ENCODE results near the gene NECTIN2. TPM values are rescaled to one million over a fixed set of nuclear protein-coding genes. Genes with fewer than 3 reads are reported as not detected.

The NECTIN2 gene
- total RNA-seq, 1 donor, result 22.1 TPM

DNA sequence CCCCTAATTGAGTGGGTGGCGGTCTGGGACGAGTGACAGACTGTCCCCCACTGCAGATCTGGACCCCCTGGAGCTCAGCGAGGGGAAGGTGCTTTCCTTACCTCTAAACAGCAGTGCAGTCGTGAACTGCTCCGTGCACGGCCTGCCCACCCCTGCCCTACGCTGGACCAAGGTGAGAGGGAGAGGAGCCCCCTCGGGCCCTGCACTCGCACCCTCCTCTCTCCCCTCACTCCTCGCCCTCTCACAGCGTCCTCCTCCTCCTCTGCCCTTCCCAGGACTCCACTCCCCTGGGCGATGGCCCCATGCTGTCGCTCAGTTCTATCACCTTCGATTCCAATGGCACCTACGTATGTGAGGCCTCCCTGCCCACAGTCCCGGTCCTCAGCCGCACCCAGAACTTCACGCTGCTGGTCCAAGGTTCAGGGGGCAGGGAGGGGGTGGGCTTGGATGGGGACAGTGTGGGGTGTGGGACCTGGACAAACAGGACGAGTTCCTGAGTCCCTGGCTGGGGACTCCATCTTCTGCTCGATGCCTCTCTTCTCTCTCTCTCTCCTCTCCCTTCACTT is 27.5 kb upstream of the NECTIN2 start:
- TF ChIP-seq, protein P1, sequence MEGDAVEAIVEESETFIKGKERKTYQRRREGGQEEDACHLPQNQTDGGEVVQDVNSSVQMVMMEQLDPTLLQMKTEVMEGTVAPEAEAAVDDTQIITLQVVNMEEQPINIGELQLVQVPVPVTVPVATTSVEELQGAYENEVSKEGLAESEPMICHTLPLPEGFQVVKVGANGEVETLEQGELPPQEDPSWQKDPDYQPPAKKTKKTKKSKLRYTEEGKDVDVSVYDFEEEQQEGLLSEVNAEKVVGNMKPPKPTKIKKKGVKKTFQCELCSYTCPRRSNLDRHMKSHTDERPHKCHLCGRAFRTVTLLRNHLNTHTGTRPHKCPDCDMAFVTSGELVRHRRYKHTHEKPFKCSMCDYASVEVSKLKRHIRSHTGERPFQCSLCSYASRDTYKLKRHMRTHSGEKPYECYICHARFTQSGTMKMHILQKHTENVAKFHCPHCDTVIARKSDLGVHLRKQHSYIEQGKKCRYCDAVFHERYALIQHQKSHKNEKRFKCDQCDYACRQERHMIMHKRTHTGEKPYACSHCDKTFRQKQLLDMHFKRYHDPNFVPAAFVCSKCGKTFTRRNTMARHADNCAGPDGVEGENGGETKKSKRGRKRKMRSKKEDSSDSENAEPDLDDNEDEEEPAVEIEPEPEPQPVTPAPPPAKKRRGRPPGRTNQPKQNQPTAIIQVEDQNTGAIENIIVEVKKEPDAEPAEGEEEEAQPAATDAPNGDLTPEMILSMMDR (IDR thresholded peaks at IDR 0.05; ENCODE audit: insufficient read depth, low read length), result no peak
- no peak overlapping the region for H3K4me3 ChIP-seq (ENCODE audit: low read depth, low read length)
- no peak for DNase-seq (ENCODE audit: low read depth)

DNA sequence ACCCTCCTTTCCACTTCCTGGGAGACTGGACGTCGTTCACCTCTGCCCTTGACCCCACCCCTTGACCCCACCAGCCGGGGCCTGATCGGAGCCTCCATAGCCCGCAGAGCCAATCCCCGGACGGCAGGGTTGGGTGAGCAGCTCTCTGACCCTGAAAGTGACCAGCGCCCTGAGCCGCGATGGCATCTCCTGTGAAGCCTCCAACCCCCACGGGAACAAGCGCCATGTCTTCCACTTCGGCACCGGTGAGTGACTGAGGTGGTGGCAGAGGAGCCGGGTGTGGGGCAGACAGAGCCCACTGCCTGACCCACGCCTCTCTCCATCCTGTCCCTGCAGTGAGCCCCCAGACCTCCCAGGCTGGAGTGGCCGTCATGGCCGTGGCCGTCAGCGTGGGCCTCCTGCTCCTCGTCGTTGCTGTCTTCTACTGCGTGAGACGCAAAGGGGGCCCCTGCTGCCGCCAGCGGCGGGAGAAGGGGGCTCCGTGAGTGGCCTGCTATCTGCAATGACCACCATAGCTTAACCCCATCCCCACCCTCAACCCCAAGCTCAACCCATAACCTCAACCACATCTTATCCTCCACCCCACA is 26.8 kb upstream of the NECTIN2 start:
- H3K4me3 ChIP-seq (ENCODE audit: low read depth, low read length), result no peak overlapping the region
- no peak for DNase-seq (ENCODE audit: low read depth)
- TF ChIP-seq, protein P1 (IDR thresholded peaks at IDR 0.05; ENCODE audit: insufficient read depth, low read length), result no peak

DNA sequence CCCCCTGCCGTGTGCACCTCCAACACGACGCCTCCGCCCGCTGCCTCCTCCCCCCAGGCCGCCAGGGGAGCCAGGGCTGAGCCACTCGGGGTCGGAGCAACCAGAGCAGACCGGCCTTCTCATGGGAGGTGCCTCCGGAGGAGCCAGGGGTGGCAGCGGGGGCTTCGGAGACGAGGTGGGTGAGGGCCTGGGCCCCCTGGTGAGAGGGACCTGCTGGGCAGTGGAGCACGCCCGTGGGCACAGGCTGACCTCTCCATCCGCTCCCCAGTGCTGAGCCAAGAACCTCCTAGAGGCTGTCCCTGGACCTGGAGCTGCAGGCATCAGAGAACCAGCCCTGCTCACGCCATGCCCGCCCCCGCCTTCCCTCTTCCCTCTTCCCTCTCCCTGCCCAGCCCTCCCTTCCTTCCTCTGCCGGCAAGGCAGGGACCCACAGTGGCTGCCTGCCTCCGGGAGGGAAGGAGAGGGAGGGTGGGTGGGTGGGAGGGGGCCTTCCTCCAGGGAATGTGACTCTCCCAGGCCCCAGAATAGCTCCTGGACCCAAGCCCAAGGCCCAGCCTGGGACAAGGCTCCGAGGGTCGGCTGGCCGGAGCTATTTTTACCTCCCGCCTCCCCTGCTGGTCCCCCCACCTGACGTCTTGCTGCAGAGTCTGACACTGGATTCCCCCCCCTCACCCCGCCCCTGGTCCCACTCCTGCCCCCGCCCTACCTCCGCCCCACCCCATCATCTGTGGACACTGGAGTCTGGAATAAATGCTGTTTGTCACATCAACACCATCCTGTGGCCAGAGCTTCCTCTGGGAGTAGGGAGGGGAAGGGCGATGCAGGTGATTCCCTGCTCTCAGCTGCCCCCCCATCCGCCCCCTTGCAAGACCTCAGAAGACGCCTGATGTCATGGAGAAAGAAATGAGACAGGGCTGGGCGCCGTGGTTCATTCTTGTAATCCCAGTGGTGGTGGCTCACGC is 25.2 kb upstream of the NECTIN2 start:
- TF ChIP-seq, protein P1 (IDR thresholded peaks at IDR 0.05; ENCODE audit: insufficient read depth, low read length), result no peak
- H3K4me3 ChIP-seq (ENCODE audit: low read depth, low read length), result no peak overlapping the region
- DNase-seq (ENCODE audit: low read depth), result no peak

DNA sequence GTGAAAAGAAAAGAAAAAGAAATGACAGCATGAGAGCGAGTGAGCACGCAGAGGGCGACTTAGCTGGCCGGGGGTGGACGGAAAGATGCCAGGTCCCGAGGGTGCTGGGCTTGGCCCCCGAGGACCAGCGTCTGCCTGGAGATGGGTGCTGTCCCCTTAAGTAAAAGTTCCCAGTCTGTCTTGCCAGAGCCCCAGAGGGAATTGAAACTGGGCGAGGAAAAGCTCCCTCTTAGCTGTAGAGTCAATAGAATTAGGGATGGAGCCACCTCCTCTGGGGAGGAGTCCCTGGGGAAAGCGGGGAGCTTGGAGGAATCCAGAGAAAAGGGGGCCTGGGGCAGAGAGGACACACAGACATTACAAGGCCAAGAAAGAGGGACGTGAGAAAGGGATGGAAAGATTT is 23.9 kb upstream of the NECTIN2 start:
- H3K4me3 ChIP-seq (ENCODE audit: low read depth, low read length), result no peak overlapping the region
- DNase-seq (ENCODE audit: low read depth), result no peak
- TF ChIP-seq, protein P1 (IDR thresholded peaks at IDR 0.05; ENCODE audit: insufficient read depth, low read length), result no peak

DNA sequence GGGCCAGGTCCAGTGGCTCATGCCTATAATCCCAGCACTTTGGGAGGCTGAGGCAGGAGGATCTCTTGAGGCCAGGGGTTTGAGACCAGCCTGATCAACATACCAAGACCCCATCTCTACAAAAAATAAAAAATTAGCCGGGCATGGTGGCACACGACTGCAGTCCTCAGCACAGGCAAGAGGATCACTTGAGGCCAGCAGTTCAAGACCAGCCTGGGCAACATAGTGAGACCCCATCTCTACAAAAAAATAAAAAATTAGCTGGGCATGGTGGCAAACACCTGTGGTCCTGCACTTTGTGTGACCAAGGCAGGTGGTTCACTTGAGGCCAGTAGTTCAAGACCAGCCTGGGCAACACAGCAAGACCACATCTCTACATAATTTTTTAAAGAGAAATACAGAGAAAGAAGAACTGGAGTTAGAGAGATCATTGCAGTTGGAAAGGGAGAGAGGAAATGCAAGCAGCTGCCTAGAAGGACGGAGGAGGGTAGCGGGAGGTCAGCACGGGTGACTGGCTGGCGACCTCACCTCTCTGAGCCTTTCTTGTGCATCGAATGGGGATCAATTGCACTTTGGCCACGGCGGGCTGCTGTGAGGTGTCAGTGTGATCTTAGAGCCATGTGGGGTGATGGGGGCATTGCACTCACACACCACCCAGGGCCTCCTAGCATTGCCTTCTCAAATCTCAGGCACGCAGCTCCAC is 23.3 kb upstream of the NECTIN2 start:
- TF ChIP-seq, protein P1 (IDR thresholded peaks at IDR 0.05; ENCODE audit: insufficient read depth, low read length), result no peak
- no peak for DNase-seq (ENCODE audit: low read depth)
- no peak overlapping the region for H3K4me3 ChIP-seq (ENCODE audit: low read depth, low read length)

DNA sequence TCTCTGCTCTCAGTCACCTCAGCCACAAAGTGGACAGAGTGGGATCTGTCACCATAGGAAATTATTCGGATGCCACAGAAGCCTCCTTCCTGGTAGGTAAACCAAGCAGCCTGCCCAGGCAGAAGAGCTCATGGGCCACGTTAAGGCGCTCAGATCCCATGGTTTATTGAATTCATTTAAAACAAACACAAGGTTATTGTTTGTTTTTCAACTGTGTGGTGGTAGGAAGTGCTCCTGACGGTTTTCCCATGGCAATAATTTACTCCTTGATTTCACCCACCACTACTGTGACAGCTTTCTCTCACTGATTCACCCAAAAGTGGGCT is 22.8 kb upstream of the NECTIN2 start:
- TF ChIP-seq, protein P1 (IDR thresholded peaks at IDR 0.05; ENCODE audit: insufficient read depth, low read length), result no peak
- no peak overlapping the region for H3K4me3 ChIP-seq (ENCODE audit: low read depth, low read length)
- DNase-seq (ENCODE audit: low read depth), result no peak

Data from fibroblast of the aortic adventitia (primary cell).